A549 (cell line): ENCODE data around the gene NPR3. TPM values are rescaled to one million over a fixed set of nuclear protein-coding genes. Genes with fewer than 3 reads are reported as not detected.

Source experiments
- ATAC-seq, 2 experiments: fragments of 200-7000 bp in 1 of 2; fragments of >200 bp in 1 of 2; cut with Nextera tagmentation in 1 of 2; cut with Tn5 transposase in 1 of 2; 3 replicates each; pipeline versions ENCODE4 v1.8.0 to v1.9.1; 2018 to 2020; ENCODE audit warnings: mild to moderate bottlenecking in 1 of 2, moderate library complexity in 1 of 2
- CTCF ChIA-PET: fragments of 300-600 bp; sonication (Branson Sonifier 250); formaldehyde crosslinking; extraction: SDS; loops from one replicate; lab custom pipeline; 2021; ENCODE audit warnings: antibody characterized with exemption, inconsistent platforms; lab: Yijun Ruan, JAX
- POLR2A ChIA-PET: fragments of 350-600 bp; formaldehyde crosslinking; extraction: SDS; loops from one replicate; lab custom pipeline; 2021; ENCODE audit warnings: antibody characterized with exemption, inconsistent platforms; lab: Yijun Ruan, JAX
- DNase-seq, 2 experiments: peaks; one replicate each; pipeline versions ENCODE4 v3.0.0 to v3.0.0-alpha.2; 2011 to 2016; ENCODE audit warnings: low read depth in 1 of 2, low spot score in 1 of 2
- FAIRE-seq: peaks from 2 replicates; lab custom pipeline; 2011; peaks lifted over from hg19 to GRCh38; lab: Jason Lieb, UNC
- H3K27ac ChIP-seq, 2 experiments: fragments of >200 bp; sonication (Bioruptor Twin); formaldehyde crosslinking; 3 replicates each; pipeline ENCODE4 v1.5.1; 2016 to 2017
- H3K4me1 ChIP-seq: fragments of >200 bp; sonication (Bioruptor Twin); formaldehyde crosslinking; 3 replicates; pipeline ENCODE4 v1.6.1; 2016
- H3K4me2 ChIP-seq: fragments of >200 bp; sonication (Bioruptor Twin); formaldehyde crosslinking; 3 replicates; pipeline ENCODE4 v1.6.1; 2016
- H3K4me3 ChIP-seq: fragments of >200 bp; sonication (Bioruptor Twin); formaldehyde crosslinking; 3 replicates; pipeline ENCODE4 v1.5.1; 2016
- H3K9me3 ChIP-seq: fragments of >200 bp; sonication (Bioruptor Twin); formaldehyde crosslinking; 3 replicates; pipeline ENCODE4 v1.6.1; 2016
- CEBPB ChIP-seq, 2 experiments: fragments of >200 bp in 1 of 2; sonication (Bioruptor Twin) in 1 of 2; formaldehyde crosslinking in 1 of 2; IDR thresholded peaks; 2 replicates each; pipeline ENCODE4 v1.6.1; 2012 to 2016
- CHD2 ChIP-seq: fragments of 150-350 bp; IDR thresholded peaks from 2 replicates; pipeline ENCODE4 v1.6.1; 2014; ENCODE audit warnings: low read length; ENCODE audit not compliant: partially characterized antibody
- ELK1 ChIP-seq: fragments of 150-350 bp; IDR thresholded peaks from 2 replicates; pipeline ENCODE4 v1.6.1; 2014; ENCODE audit warnings: low read depth, mild to moderate bottlenecking, low read length
- GATA3 ChIP-seq: IDR thresholded peaks from 2 replicates; pipeline ENCODE4 v1.6.1; 2012; ENCODE audit warnings: borderline replicate concordance
- HOXA7 ChIP-seq: fragments of 250-450 bp; sonication (Bioruptor Pico); IDR thresholded peaks from 2 replicates; pipeline ENCODE4 v1.5.0; 2020; ENCODE audit warnings: mild to moderate bottlenecking, moderate library complexity
- HOXB13 ChIP-seq: fragments of 250-450 bp; sonication (Bioruptor Pico); IDR thresholded peaks from 2 replicates; pipeline ENCODE4 v1.5.0; 2020; ENCODE audit warnings: low read depth, mild to moderate bottlenecking, moderate library complexity
- KDM1A ChIP-seq: fragments of 200-600 bp; sonication (generic); IDR thresholded peaks from 2 replicates; pipeline ENCODE4 v1.6.1; 2016; ENCODE audit warnings: low read depth, mild to moderate bottlenecking
- MAZ ChIP-seq: fragments of 150-350 bp; IDR thresholded peaks from 2 replicates; pipeline ENCODE4 v1.6.1; 2014; ENCODE audit warnings: antibody characterized with exemption, low read depth, low read length, borderline replicate concordance
- MYC ChIP-seq: IDR thresholded peaks from 2 replicates; pipeline ENCODE4 v1.6.1; 2012; ENCODE audit warnings: mild to moderate bottlenecking, inconsistent platforms, low read length, improper control_type of control experiment, borderline replicate concordance
- NFE2L2 ChIP-seq: fragments of 150-350 bp; conservative IDR thresholded peaks from 2 replicates; pipeline ENCODE4 v1.6.1; 2014; ENCODE audit warnings: low read length
- PHF8 ChIP-seq: fragments of 200-600 bp; sonication (generic); IDR thresholded peaks from 2 replicates; pipeline ENCODE4 v1.6.1; 2016; ENCODE audit warnings: low read depth, mild to moderate bottlenecking, antibody characterized with exemption, moderate library complexity, borderline replicate concordance
- RARB ChIP-seq: fragments of 250-450 bp; sonication (Bioruptor Pico); IDR thresholded peaks from 2 replicates; pipeline ENCODE4 v1.8.0; 2021; ENCODE audit warnings: mild to moderate bottlenecking, moderate library complexity
- REST ChIP-seq: fragments of 200-600 bp; sonication (generic); IDR thresholded peaks from 2 replicates; pipeline ENCODE4 v1.6.1; 2016; ENCODE audit warnings: antibody characterized with exemption, mild to moderate bottlenecking, moderate library complexity
- RFX5 ChIP-seq: fragments of 450-650 bp; IDR thresholded peaks from 2 replicates; pipeline ENCODE4 v1.7.1; 2014; ENCODE audit warnings: antibody characterized with exemption, mild to moderate bottlenecking, moderate library complexity
- SREBF2 ChIP-seq: fragments of 450-650 bp; IDR thresholded peaks from 2 replicates; pipeline ENCODE4 v1.6.1; 2014; ENCODE audit warnings: mild to moderate bottlenecking, moderate library complexity
- TP53 ChIP-seq: fragments of 250-450 bp; sonication (Bioruptor Pico); IDR thresholded peaks from 2 replicates; pipeline ENCODE4 v1.5.0; 2021; ENCODE audit warnings: mild to moderate bottlenecking, moderate library complexity
- ZFP36 ChIP-seq: fragments of 450-650 bp; IDR thresholded peaks from 2 replicates; pipeline ENCODE4 v1.6.1; 2014; ENCODE audit warnings: borderline replicate concordance; ENCODE audit not compliant: partially characterized antibody
- ZSCAN20 ChIP-seq: fragments of 250-450 bp; sonication (Bioruptor Pico); IDR thresholded peaks from 2 replicates; pipeline ENCODE4 v1.8.0; 2022; ENCODE audit warnings: mild to moderate bottlenecking, moderate library complexity
- WGBS: methylation state at CpG from one replicate; pipeline ENCODE4 v1.1.6; 2017; ENCODE audit errors: missing lambda C conversion rate; 5-methylcytosine and 5-hydroxymethylcytosine counted together
- polyA plus RNA-seq, 4 experiments: library from polyadenylated mRNA; depleted of rRNA in 3 of 4; stranded (reverse); fragments of >200 nt; fragmentation: RNase III in 1 of 4; extraction: RNeasy Plus Mini Kit Qiagen cat#74134 plus additional on column Dnase treatment in 1 of 4; gene quantifications; 2 replicates in 3 of 4; 3 replicates in 1 of 4; pipeline ENCODE4 v1.2.3, GENCODE V29; 2011 to 2017
- TF ChIP-seq, protein P1 (sequence below): fragments of 250-450 bp; sonication (Bioruptor Pico); IDR thresholded peaks from 2 replicates; pipeline ENCODE4 v1.5.0; 2020; ENCODE audit warnings: low read depth, mild to moderate bottlenecking, moderate library complexity
- TF ChIP-seq, protein P2 (sequence below): fragments of >200 bp; sonication (Bioruptor Twin); formaldehyde crosslinking; IDR thresholded peaks from 3 replicates; pipeline ENCODE4 v1.5.1; 2016

The NPR3 gene
- polyA plus RNA-seq, 2 of the 4 experiments (the other 2 are of a cell fraction) = 16.4 to 18.6 TPM

GRCh38 chr5:32752411-32752810 is 41.3 kb downstream of the NPR3 start:
- ChIA-PET CTCF (interaction anchor here (1.1 to 1.7 kb wide), 2 partner anchors 13 to 548 kb away, joined by 3 to 4 read pairs; no protein-coding TSS in a partner anchor), POLR2A (no interaction called here)
- TF ChIP-seq, protein P1, sequence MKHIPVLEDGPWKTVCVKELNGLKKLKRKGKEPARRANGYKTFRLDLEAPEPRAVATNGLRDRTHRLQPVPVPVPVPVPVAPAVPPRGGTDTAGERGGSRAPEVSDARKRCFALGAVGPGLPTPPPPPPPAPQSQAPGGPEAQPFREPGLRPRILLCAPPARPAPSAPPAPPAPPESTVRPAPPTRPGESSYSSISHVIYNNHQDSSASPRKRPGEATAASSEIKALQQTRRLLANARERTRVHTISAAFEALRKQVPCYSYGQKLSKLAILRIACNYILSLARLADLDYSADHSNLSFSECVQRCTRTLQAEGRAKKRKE (CRISPR knock-in tag) = no peak
- no peak for TF ChIP-seq CHD2
- TF ChIP-seq HOXB13 (CRISPR knock-in tag) = no peak
- TF ChIP-seq RARB (CRISPR knock-in tag) = no peak
- no peak for TF ChIP-seq KDM1A
- no peak for TF ChIP-seq PHF8
- TF ChIP-seq MYC = no peak
- no peak for TF ChIP-seq REST
- TF ChIP-seq ZSCAN20 (CRISPR knock-in tag) = no peak
- TF ChIP-seq MAZ = no peak
- no peak for TF ChIP-seq GATA3
- no peak for TF ChIP-seq ZFP36
- no peak for TF ChIP-seq HOXA7 (CRISPR knock-in tag)
- no peak for TF ChIP-seq CEBPB (IDR thresholded peaks at IDR 0.05)
- no peak for TF ChIP-seq RFX5
- no peak for FAIRE-seq
- DNase-seq = no peak
- Histone ChIP-seq H3K4me1 (peaks cover 19% of the 10 kb centered on the region), H3K27ac (0 out of 6 replicates have a peak overlapping the region, but pooled peaks of 1 of the 2 experiments have one; percentile 8), H3K4me3 (no peak overlapping the region), H3K9me3 (peaks cover 27% of the 10 kb centered on the region), H3K4me2 (no peak overlapping the region)
- WGBS = 89% methylated on average over 4 of the region's 4 CpGs
- no peak for ATAC-seq

GRCh38 chr5:32753051-32753450 is 41.9 kb downstream of the NPR3 start:
- TF ChIP-seq ELK1 (no peak), HOXA7 (CRISPR knock-in tag) (no peak), SREBF2 (no peak), NFE2L2 (no peak), TP53 (no peak)
- TF ChIP-seq, protein P2, sequence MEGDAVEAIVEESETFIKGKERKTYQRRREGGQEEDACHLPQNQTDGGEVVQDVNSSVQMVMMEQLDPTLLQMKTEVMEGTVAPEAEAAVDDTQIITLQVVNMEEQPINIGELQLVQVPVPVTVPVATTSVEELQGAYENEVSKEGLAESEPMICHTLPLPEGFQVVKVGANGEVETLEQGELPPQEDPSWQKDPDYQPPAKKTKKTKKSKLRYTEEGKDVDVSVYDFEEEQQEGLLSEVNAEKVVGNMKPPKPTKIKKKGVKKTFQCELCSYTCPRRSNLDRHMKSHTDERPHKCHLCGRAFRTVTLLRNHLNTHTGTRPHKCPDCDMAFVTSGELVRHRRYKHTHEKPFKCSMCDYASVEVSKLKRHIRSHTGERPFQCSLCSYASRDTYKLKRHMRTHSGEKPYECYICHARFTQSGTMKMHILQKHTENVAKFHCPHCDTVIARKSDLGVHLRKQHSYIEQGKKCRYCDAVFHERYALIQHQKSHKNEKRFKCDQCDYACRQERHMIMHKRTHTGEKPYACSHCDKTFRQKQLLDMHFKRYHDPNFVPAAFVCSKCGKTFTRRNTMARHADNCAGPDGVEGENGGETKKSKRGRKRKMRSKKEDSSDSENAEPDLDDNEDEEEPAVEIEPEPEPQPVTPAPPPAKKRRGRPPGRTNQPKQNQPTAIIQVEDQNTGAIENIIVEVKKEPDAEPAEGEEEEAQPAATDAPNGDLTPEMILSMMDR = no peak
- ATAC-seq = no peak
- peaks cover 19% of the 10 kb centered on the region for H3K4me1 ChIP-seq
- no peak for FAIRE-seq
- ChIA-PET POLR2A (no interaction called here), CTCF (interaction anchor here (1.0 to 1.7 kb wide), 4 partner anchors 14 to 547 kb away, joined by 3 to 4 read pairs (median 4); no protein-coding TSS in a partner anchor)
- 82% methylated on average over 2 of the region's 2 CpGs for WGBS
- no peak overlapping the region; the same call in 2 of the 3 replicates for H3K4me2 ChIP-seq
- no peak for DNase-seq
- no peak overlapping the region for H3K27ac ChIP-seq
- H3K9me3 ChIP-seq = peaks cover 20% of the 10 kb centered on the region; the same call in 2 of the 3 replicates
- no peak overlapping the region for H3K4me3 ChIP-seq
